Liver (tissue), 3 donors: Measurements from ENCODE around the gene CUX1.

Source experiments
- CTCF ChIP-seq: fragments of 150-350 bp; IDR thresholded peaks from 2 replicates; pipeline ENCODE4 v1.5.1; 2017; ENCODE audit warnings: improper control_type of control experiment, low read depth, low read length; ENCODE audit not compliant: missing input control
- FOXA1 ChIP-seq: IDR thresholded peaks from 2 replicates; pipeline ENCODE4 v1.6.1; 2016; ENCODE audit warnings: antibody characterized with exemption
- SP1 ChIP-seq: IDR thresholded peaks from 2 replicates; pipeline ENCODE4 v1.6.1; 2018; ENCODE audit warnings: antibody characterized with exemption, mild to moderate bottlenecking
- donor health status: healthy.
- donor health status: healthy.

- TF ChIP-seq CTCF = no peak
- no peak for TF ChIP-seq SP1
- TF ChIP-seq FOXA1 = no peak
Measured at GRCh38 chr7:101954499-101954898, 137.1 kb downstream of the CUX1 start.
